H1 (cell line): ENCODE measurements around the gene LTB4R. TPM values are rescaled to one million over a fixed set of nuclear protein-coding genes. Genes with fewer than 3 reads are reported as not detected.

Experiments used
- ATF3 ChIP-seq: IDR thresholded peaks from 2 replicates; pipeline ENCODE4 v1.6.1; 2011; ENCODE audit warnings: low read depth, mild to moderate bottlenecking, low read length; ENCODE audit not compliant: insufficient read depth
- EGR1 ChIP-seq: IDR thresholded peaks from 2 replicates; pipeline ENCODE4 v1.6.1; 2011; ENCODE audit warnings: low read depth, low read length, borderline replicate concordance
- EP300 ChIP-seq, 2 experiments: IDR thresholded peaks; 1 replicate in 1 of 2; 2 replicates in 1 of 2; pipeline ENCODE4 v1.6.1; 2011 to 2012; ENCODE audit warnings: low read depth in 2 of 2, low read length in 2 of 2, mild to moderate bottlenecking in 2 of 2, borderline replicate concordance in 1 of 2, inconsistent platforms in 1 of 2, moderate library complexity in 1 of 2
- KDM4A ChIP-seq: IDR thresholded peaks from one replicate; pipeline ENCODE4 v1.7.1; 2012; ENCODE audit warnings: low read depth, mild to moderate bottlenecking, moderate library complexity, low read length, inconsistent platforms; ENCODE audit not compliant: severe bottlenecking
- SIX5 ChIP-seq: IDR thresholded peaks from 2 replicates; pipeline ENCODE4 v1.6.1; 2011; ENCODE audit warnings: mild to moderate bottlenecking, low read depth, low read length
- SP4 ChIP-seq: IDR thresholded peaks from 2 replicates; pipeline ENCODE4 v1.6.1; 2012; ENCODE audit warnings: low read length, inconsistent platforms
- polyA plus RNA-seq, 7 experiments: library from polyadenylated mRNA; depleted of rRNA in 3 of 7; stranded (reverse) in 5 of 7; unstranded in 2 of 7; fragments of >200 nt in 5 of 7; fragments of 200-250 nt in 2 of 7; gene quantifications; 1 replicate in 5 of 7; 2 replicates in 1 of 7; 4 replicates in 1 of 7; pipeline versions ENCODE4 v1.2.1 to v1.2.3, GENCODE V29; 2011 to 2013; ENCODE audit warnings: missing spikeins in 2 of 7, mixed read lengths in 2 of 7
- total RNA-seq: library from RNA; stranded (reverse); fragmentation: NEBNext Ultra II Directional; extraction: Animal tissue kit (Norgen Biotek cat#: 25700); gene quantifications from 2 replicates; pipeline ENCODE4 v1.2.1, GENCODE V29; 2021

LTB4R gene
- total and polyA plus RNA-seq, 2 of the 8 experiments (the other 6 are each of a cell fraction or from before 2014, with no cell fraction given) = 4.1 to 6.7 TPM

- TF ChIP-seq ATF3 (no peak), SP4 (no peak), KDM4A (no peak), EP300 (IDR thresholded peaks at IDR 0.05; ENCODE audit: borderline replicate concordance in 1 of 2, low read depth in 2 of 2, low read length in 2 of 2) (no peak), SIX5 (no peak), EGR1 (no peak)
Observed at GRCh38 chr14:24340606-24341005, 29.3 kb downstream of the LTB4R start (continued).
